Fibroblast of mammary gland (primary cell): ENCODE results near the gene POU6F2.

ENCODE experiments used
- DNase-seq: peaks from one replicate; pipeline ENCODE4 v3.0.0-alpha.2; 2010; ENCODE audit warnings: low read depth
- H3K4me3 ChIP-seq: 2 replicates; pipeline ENCODE4 v1.5.1; 2011; ENCODE audit warnings: low read depth, mild to moderate bottlenecking, low read length, moderate library complexity; ENCODE audit not compliant: control insufficient read depth
- TF ChIP-seq, protein P1 (sequence below): conservative IDR thresholded peaks from 2 replicates; pipeline ENCODE4 v1.5.1; 2011; ENCODE audit warnings: low read depth, low read length, inconsistent platforms; ENCODE audit not compliant: control insufficient read depth, insufficient read depth

The POU6F2 gene

GRCh38 chr7:39252916-39253315 lies 275.2 kb downstream of the POU6F2 start:
- TF ChIP-seq, protein P1, sequence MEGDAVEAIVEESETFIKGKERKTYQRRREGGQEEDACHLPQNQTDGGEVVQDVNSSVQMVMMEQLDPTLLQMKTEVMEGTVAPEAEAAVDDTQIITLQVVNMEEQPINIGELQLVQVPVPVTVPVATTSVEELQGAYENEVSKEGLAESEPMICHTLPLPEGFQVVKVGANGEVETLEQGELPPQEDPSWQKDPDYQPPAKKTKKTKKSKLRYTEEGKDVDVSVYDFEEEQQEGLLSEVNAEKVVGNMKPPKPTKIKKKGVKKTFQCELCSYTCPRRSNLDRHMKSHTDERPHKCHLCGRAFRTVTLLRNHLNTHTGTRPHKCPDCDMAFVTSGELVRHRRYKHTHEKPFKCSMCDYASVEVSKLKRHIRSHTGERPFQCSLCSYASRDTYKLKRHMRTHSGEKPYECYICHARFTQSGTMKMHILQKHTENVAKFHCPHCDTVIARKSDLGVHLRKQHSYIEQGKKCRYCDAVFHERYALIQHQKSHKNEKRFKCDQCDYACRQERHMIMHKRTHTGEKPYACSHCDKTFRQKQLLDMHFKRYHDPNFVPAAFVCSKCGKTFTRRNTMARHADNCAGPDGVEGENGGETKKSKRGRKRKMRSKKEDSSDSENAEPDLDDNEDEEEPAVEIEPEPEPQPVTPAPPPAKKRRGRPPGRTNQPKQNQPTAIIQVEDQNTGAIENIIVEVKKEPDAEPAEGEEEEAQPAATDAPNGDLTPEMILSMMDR = no peak
- no peak for DNase-seq
- H3K4me3 ChIP-seq = no peak overlapping the region

DNA sequence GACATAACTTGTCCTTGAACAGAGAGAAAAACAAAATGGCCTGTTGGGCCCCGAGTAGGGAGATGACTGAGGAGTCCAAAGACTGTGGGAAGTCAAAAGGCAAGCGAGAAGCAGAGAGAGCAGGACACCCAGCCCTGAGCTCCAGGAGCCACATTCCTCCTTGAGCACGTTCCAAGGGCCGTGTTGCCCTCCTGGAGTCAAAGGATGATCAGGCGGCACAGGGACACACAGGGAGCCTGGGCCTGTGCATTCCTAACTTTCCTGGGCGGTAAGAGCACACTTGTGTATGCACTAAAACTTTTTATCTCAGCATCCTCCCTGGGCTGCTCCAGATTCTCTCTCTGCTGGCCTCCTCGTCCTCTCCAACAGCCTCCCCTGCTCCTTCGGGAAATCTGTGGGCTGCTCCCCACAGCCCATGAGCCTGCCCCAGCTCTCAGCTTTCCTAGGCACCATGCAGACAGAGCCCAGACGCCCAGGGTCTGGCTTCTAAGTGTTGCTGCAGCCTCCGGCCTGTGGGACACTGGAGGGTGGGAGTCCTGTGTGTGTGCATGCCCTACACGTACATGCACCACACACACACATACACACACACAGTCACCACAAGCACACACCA lies 281.8 kb downstream of the POU6F2 start:
- no peak overlapping the region for H3K4me3 ChIP-seq
- TF ChIP-seq, protein P1 = no peak
- DNase-seq = no peak

DNA sequence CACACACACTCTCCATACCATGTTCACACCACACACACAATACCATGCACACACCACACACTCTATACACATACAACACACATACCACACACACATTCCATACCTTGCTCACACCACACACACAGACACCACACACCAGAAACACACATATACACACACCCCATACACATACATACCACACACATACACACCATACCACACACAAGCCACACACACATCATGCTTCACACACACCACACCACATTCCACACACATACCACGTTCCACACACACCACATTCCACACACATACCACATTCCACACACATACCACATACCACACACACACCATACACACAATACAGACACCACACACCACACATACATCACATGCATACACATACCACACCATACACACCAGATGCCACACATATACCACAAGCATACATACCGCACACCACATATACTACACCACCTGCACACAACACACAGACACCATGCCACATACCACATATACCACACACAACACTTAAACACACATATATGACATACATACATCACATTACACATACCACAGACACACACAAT lies 282.7 kb downstream of the POU6F2 start:
- TF ChIP-seq, protein P1 = no peak
- no peak overlapping the region for H3K4me3 ChIP-seq
- no peak for DNase-seq

- TF ChIP-seq, protein P1 = no peak
- DNase-seq = no peak
- no peak overlapping the region for H3K4me3 ChIP-seq
Measured at GRCh38 chr7:39261771-39262170, 284.1 kb downstream of the POU6F2 start.

- no peak for DNase-seq
- H3K4me3 ChIP-seq = no peak overlapping the region
- TF ChIP-seq, protein P1 = no peak
Measured at GRCh38 chr7:39265641-39266591, 288.2 kb downstream of the POU6F2 start.

- no peak overlapping the region for H3K4me3 ChIP-seq
- DNase-seq = no peak
- TF ChIP-seq, protein P1 = no peak
Measured at GRCh38 chr7:39269034-39269433, 291.3 kb downstream of the POU6F2 start.
